OCI-LY1 (cell line): ENCODE results near the gene PIAS2.

ENCODE experiments used
- EZH2 ChIP-seq: fragments of 200-600 bp; sonication (generic), shearing (Covaris generic); IDR thresholded peaks from 2 replicates; pipeline ENCODE4 v1.8.0; 2017; ENCODE audit warnings: borderline replicate concordance, mixed run types, mild to moderate bottlenecking, antibody characterized with exemption, low read length, moderate library complexity, mixed read lengths
- TF ChIP-seq, protein P1 (sequence below): fragments of 200-600 bp; sonication (generic), shearing (Covaris generic); IDR thresholded peaks from 2 replicates; pipeline ENCODE4 v1.5.1; 2017; ENCODE audit warnings: mild to moderate bottlenecking, antibody characterized with exemption, low read length, moderate library complexity, mixed read lengths

- TF ChIP-seq, protein P1, sequence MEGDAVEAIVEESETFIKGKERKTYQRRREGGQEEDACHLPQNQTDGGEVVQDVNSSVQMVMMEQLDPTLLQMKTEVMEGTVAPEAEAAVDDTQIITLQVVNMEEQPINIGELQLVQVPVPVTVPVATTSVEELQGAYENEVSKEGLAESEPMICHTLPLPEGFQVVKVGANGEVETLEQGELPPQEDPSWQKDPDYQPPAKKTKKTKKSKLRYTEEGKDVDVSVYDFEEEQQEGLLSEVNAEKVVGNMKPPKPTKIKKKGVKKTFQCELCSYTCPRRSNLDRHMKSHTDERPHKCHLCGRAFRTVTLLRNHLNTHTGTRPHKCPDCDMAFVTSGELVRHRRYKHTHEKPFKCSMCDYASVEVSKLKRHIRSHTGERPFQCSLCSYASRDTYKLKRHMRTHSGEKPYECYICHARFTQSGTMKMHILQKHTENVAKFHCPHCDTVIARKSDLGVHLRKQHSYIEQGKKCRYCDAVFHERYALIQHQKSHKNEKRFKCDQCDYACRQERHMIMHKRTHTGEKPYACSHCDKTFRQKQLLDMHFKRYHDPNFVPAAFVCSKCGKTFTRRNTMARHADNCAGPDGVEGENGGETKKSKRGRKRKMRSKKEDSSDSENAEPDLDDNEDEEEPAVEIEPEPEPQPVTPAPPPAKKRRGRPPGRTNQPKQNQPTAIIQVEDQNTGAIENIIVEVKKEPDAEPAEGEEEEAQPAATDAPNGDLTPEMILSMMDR, result no peak
- no peak for TF ChIP-seq EZH2
Observed at GRCh38 chr18:46820863-46821262, 96.4 kb downstream of the PIAS2 start.
